GM18951 (cell line): ENCODE results near the gene MON1A.

Experiments used
- POLR2A ChIP-seq: IDR thresholded peaks from 4 replicates; pipeline ENCODE4 v1.6.1; 2011; ENCODE audit warnings: mild to moderate bottlenecking; ENCODE audit not compliant: insufficient read length, insufficient read depth; ENCODE audit errors: extremely low read depth
- in situ Hi-C: fragments of 300-500 bp; cut with MboI; formaldehyde crosslinking; loops from one replicate; pipeline ENCODE4 v1.12.0; 2022; ENCODE audit warnings: low sequenced_read_pairs, mixed read lengths, inconsistent platforms; ENCODE audit not compliant: unreplicated experiment

MON1A gene

DNA sequence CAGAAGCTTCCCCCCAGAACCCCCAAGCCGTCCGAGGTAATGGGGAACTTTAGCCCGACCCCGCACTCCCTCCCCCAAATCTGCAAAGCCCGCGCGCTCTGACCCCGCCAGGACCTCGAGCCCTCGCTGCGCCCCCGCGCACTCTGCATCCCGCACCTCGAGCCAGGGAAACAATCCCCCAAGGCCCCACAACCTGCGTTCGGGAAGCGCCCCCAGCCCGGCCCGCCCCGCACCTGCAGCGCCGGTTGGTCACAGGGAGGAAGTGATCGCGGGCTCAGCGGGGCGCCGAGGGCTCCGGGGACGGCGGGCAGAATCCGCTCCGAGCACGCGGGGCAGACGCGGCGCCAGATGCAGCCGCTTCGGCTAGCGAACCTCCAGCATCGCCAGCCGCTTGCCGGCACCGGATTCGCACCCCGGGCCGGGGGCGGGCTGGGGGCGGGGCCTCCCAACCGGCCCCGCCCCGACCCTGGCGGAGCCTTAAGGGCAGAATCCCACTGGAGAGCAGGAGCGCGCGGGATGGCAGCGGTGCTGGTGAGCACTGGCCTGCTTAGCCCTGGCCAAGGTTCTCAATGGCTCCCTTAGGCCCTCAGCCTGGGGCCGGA, 60.0 kb downstream of the MON1A start, which contains the start of gene CAMKV:
TSS of gene CAMKV (minus strand) at position 382 of the 602 bp plus-strand sequence. CDS start 7,518 bp downstream, outside the sequence.
- no peak for TF ChIP-seq POLR2A
- in situ Hi-C loops, result no loop called here

DNA sequence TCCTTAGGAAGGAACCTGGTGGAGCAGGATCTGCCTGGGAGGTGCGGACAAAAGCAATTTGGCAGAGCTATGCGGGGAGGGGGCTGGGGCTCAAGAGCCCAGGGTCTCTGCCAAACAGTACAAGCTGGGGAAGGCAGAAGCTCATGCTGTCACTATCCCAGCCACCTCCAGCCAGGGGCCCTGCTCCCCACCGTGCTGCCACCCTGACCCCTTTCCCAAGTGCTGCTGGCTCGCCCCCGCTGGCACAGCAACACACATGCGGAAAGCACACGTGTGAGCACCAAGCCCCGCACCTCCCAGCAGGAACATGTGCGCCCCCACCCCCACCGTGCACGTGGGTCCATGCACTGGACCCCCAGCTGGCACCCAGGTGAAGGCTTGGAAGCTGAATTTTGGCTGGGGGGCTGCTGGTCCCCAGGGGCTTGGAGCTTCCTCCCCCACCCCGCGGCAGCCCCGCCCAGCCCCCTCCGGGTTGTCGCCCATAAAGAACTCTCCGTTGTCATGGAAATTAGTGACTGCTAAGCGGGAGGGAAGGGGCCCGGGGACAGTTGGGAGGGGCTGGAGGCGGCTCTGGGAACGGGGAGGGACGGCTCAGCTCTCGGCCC, 60.6 kb downstream of the MON1A start:
- in situ Hi-C loops, result no loop called here
- no peak for TF ChIP-seq POLR2A

DNA sequence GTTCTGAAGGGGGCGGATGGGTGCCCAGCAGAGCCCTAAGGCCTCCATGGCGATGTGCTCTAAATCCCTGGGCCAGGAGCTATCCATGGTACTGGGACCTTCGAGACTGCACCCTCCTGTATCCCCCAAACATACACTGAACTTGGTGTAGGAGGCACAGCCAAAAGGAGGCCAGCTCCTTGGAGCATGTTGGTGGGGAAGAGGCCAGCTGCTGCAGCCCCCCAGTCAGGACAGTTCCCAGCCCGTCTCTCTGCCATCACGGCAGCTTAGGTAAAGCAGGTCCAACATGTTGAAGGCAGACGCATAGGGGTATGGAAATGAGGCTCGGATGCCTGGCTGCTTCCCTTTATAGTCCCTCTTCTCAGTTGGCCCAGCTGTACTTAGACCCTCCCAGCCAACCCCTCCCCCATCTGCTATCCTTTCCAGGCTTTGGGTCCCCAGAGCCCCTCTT, 61.7 kb downstream of the MON1A start:
- in situ Hi-C loops, result no loop called here
- no peak for TF ChIP-seq POLR2A

DNA sequence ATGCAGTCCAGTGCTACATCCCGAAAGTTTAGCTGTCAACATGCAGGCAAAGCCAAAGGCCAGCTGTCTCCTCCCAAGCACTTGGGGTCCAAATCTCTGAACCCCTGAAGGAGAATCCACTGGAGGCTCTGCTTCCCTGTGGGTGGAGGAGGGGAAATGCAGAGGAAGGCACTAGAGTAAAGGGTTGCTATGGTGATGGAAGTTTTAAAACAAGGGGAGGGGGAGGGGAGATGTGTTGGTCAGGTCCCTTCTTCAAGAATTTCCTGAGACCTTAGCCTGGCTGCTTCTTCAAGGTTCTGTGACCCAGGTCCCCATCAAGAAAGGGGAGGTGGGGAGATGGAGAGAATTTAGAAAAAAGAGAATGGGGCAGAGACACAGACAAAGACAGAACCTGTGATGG, 62.2 kb downstream of the MON1A start:
- in situ Hi-C loops, result no loop called here

DNA sequence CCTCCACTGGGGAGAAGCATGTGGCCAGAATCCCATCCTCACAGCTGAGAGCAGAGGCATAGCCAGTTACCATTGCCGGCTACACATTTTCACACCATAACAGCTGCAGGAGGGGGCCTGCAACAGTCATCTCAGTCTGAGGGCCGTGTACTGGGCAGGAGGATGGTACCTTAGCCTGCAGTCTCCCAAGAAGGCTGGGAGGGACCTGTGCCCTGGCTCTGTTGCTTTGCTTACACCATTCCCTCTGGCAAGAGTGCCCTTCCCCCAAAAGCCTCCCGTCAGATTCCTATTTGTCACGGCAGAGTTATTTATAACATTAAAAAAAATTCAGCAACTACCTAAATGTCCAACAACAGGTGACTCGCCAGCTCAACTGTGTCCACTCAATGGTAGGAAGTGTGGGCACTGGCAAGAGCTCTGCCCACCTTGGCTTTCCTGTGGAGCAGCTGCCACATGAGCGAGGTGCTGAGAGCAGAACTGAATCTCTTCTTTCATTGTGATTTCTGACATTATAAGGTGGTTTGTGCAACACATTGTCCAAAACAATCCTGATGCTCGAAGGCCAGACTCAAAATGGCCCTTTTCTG, 64.3 kb downstream of the MON1A start:
- no peak for TF ChIP-seq POLR2A
- in situ Hi-C loops, result no loop called here

More for the DNA sequence above, 62.2 kb downstream of the MON1A start:
- TF ChIP-seq POLR2A, result no peak

DNA sequence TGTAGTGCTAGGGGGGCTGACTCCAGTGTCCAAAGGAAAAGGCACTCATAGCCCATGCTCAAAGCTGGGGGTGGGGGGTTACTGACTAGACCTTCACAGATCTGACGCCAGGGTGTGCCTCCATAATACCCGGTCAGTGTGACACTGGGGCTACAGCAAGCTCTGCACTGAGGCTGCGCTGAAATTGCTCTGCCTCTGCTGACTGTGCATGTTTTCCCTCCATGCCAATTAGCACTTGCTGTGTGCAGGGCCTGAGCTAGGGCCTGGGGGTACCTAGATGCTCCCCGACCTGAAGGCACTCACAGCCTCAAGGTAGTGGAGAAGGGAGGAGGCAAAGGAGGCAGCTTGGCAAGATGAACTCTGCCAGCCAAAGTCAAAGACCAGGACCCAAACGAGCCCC, 65.1 kb downstream of the MON1A start:
- in situ Hi-C loops, result no loop called here
- no peak for TF ChIP-seq POLR2A

DNA sequence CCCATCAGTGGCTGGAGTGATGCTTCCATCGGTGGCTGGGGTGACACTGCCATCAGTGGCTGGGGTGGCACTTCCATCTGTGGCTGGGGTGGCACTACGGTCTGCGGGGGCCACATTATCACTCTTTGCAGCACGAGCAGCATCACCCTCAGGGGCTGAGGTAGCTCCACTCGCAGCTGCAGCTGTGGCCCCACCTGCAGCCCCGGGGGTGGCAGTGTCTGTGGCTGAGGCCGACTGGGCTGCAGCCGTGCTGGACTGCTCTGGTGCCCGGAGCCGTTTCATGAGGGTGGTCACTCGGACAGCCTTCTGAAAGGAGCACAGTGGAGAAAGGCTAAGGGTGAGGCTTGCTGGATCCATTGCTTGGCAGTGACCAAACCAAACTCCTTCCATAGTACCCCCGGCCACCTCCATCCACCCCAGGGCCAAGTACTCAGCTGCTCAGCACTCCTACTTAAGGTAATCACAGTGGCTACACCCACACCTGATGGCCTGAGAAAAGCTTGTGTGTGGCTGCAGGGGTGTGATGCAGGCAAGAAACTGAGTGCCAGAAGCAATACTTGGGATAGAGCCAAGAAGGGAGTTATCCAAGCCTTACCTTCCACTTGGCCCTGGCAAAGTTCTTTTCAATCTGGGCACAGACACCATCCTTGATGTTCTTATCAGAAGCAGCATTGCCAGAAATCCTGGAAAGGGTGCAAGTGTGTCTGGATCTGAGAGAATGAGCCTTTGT, 69.9 kb downstream of the MON1A start:
- in situ Hi-C loops, result no loop called here
- no peak for TF ChIP-seq POLR2A
